Heart right ventricle (tissue), 16 donors: ENCODE results near the gene FGD3. TPM values are rescaled to one million over a fixed set of nuclear protein-coding genes. Genes with fewer than 3 reads are reported as not detected.
"Not testable (repeated sequence)": the region's sequence is repeated elsewhere in the genome, so short reads cannot be mapped to it uniquely, and the experiment has no call there.

ENCODE experiments used
- ATAC-seq, 8 donors: fragments of 200-7000 bp; cut with Tn5 transposase; one replicate each; pipeline ENCODE4 v1.9.1; 2020; ENCODE audit warnings: mild to moderate bottlenecking in 8 of 8, moderate library complexity in 8 of 8, moderate number of reproducible peaks in 1 of 8
- DNase-seq, 2 donors: peaks; one replicate each; pipeline ENCODE4 v3.0.0-alpha.2; 2020
- H3K27ac ChIP-seq, 10 donors: fragments of 200-600 bp; sonication (generic) in 2 of 10; one replicate each; pipeline versions ENCODE4 v1.5.0 to v1.8.0; 2020 to 2022; ENCODE audit warnings: mild to moderate bottlenecking in 3 of 10
- H3K27me3 ChIP-seq, 7 donors: fragments of 200-600 bp; one replicate each; pipeline ENCODE4 v1.8.0; 2021 to 2022; ENCODE audit warnings: mild to moderate bottlenecking in 2 of 7
- H3K36me3 ChIP-seq, 9 donors: fragments of 200-600 bp; sonication (generic) in 1 of 9; one replicate each; pipeline versions ENCODE4 v1.5.0 to v1.8.0; 2020 to 2022; ENCODE audit warnings: mild to moderate bottlenecking in 2 of 9
- H3K4me1 ChIP-seq, 9 donors: fragments of 200-600 bp; sonication (generic) in 1 of 9; one replicate each; pipeline versions ENCODE4 v1.5.0 to v1.8.0; 2020 to 2022; ENCODE audit warnings: mild to moderate bottlenecking in 4 of 9
- H3K4me3 ChIP-seq, 10 donors: fragments of 200-600 bp; sonication (generic) in 2 of 10; one replicate each; pipeline versions ENCODE4 v1.5.0 to v1.8.0; 2020 to 2022; ENCODE audit warnings: mild to moderate bottlenecking in 7 of 10, moderate library complexity in 2 of 10
- H3K9me3 ChIP-seq, 11 donors: fragments of 200-600 bp in 10 of 11; sonication (generic) in 2 of 11; one replicate each; pipeline versions ENCODE4 v1.5.0 to v1.8.0; 2013 to 2022; ENCODE audit warnings: mild to moderate bottlenecking in 2 of 11, control low read depth in 1 of 11, moderate library complexity in 1 of 11
- CTCF ChIP-seq, 9 donors: fragments of 200-600 bp; sonication (generic) in 2 of 9; IDR thresholded peaks; one replicate each; pipeline versions ENCODE4 v1.5.0 to v1.8.0; 2021 to 2022; ENCODE audit warnings: antibody characterized with exemption in 9 of 9, mild to moderate bottlenecking in 5 of 9, moderate library complexity in 1 of 9
- WGBS, 2 donors: extraction: QIAGEN DNeasy Blood & Tissue Kit; methylation state at CpG; one replicate each; pipeline ENCODE4 v1.1.7; 2013; ENCODE audit warnings: inconsistent platforms in 1 of 2; 5-methylcytosine and 5-hydroxymethylcytosine counted together
- intact Hi-C, 10 donors: fragments of 100-400 bp; cut with DNase I; formaldehyde crosslinking; loops; one replicate each; pipeline versions ENCODE4 v1.11.1 to v1.14.2; 2022
- polyA plus RNA-seq, 2 donors: library from polyadenylated mRNA; stranded (reverse); fragments of 200-250 nt; gene quantifications; one replicate each; pipeline ENCODE4 v1.2.3, GENCODE V29; 2013
- total RNA-seq, 10 donors: library from RNA; stranded (reverse); fragmentation: NEBNext Ultra II Directional in 3 of 10; extraction: Animal tissue kit (Norgen Biotek cat#: 25700) in 3 of 10; gene quantifications; one replicate each; pipeline versions ENCODE4 v1.2.1 to v1.2.4, GENCODE V29; 2021 to 2023
- donor health status: Arrhythmogenic right ventricular cardiomyopathy.
- donor health status: ischemic (EF 13 %, LVEDD 7.1; RV severe dilation, severe dysfunction).
- donor health status: healthy with polysubstance abuse.
- donor health status: DM: no; HTN: yes; CAD: no.
- donor health status: DM: no; HTN: no; CAD: no.
- donor health status: ischemic (EF 25% LVEDD 6.9; RV normal size, moderate dysfunction).
- donor health status: ischemic (EF 25% LVEDD 5.7; RV mildly dilated, moderate dysfunction).
- donor health status: healthy.
- donor health status: DM: yes; HTN: yes; CAD: no.
- donor health status: Ischemic cardiomyopathy.
- donor health status: ischemic (EF 35%, LVEDD 5.7; RV mildly dilated, moderate dysfunction).
- donor health status: nonischemic (EF 11% LVEDD 7.7; RV severe dilation, severe dysfunction).
- donor health status: DM: yes; HTN: yes; CAD: no.
- donor health status: PGD.
- donor health status: ischemic (EF 29% LVEDD 5.4; RV normal size, mild dysfunction).
- donor health status: nonischemic (EF 23%, LVEDD 6.1; RV moderate dilation, normal function).

FGD3 gene
- total and polyA plus RNA-seq, 12 donors = 0.40 to 8.5 (median 2.2) TPM

DNA sequence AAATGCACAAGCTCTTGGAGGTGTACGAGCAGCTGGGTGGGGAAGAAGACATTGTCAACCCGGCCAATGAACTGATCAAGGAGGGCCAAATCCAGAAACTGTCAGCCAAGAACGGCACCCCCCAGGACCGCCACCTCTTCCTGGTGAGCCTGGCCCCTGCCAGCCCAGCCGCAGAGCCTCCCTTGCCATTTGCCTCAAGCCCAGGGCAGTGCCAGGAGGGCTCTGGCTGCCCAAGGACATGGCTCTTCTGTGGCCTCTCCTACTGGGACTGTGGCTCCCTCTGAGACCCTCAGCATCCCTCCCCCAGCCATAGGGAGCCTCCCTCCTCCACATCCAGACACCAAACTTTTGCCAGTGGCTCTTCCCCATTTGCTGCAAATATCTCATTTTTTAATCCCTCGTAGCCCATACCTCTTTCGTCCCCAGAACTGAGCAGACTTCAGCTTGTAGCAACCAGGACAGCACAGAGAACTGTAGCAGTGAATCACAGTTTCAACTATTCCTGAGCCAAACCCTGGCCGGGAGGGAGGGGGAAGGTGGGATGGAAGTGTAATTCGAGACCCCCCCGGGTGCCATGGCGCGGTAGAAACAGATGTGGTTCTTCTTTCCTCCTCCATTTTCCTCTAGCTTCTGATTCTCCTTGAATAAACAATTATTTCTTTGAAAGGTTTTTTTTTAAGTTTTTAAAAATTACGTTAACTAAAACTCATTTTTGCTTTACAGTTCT is 66.7 kb downstream of the FGD3 start:
- Histone ChIP-seq H3K9me3 (no peaks in the 10 kb centered on the region), H3K4me3 (no peak overlapping the region), H3K27me3 (peaks cover 0 to 3% (median 0%) of the 10 kb centered on the region in 7 donors), H3K27ac (no peak overlapping the region), H3K36me3 (peaks cover 0 to 93% (median 0%) of the 10 kb centered on the region in 9 donors), H3K4me1 (no peaks in the 10 kb centered on the region)
- 74% methylated on average over 13 of the region's 13 CpGs for WGBS, 2 donors
- no peak for TF ChIP-seq CTCF (IDR thresholded peaks at IDR 0.05)
- DNase-seq (no peak), ATAC-seq (no peak)
- intact Hi-C loops = no loop called here

GRCh38 chr9:93015190-93015589 is 67.9 kb downstream of the FGD3 start:
- intact Hi-C loops, H3K4me1 ChIP-seq, ATAC-seq, DNase-seq, H3K4me3 ChIP-seq, H3K27ac ChIP-seq, H3K9me3 ChIP-seq, H3K27me3 ChIP-seq: not testable (repeated sequence)
- H3K36me3 ChIP-seq = peaks cover 0 to 93% (median 0%) of the 10 kb centered on the region in 9 donors
- WGBS, 2 donors = 88% methylated on average over 10 of the region's 10 CpGs

GRCh38 chr9:93017621-93018020 is 70.3 kb downstream of the FGD3 start:
- Histone ChIP-seq H3K27me3 (peaks cover 0 to 3% (median 0%) of the 10 kb centered on the region in 7 donors), H3K27ac (no peak overlapping the region), H3K36me3 (peaks cover 0 to 98% (median 0%) of the 10 kb centered on the region in 9 donors), H3K4me1 (no peaks in the 10 kb centered on the region), H3K4me3 (no peak overlapping the region), H3K9me3 (no peaks in the 10 kb centered on the region)
- intact Hi-C loops = no loop called here
- WGBS, 2 donors = 94 to 95% methylated on average over 9 of the region's 9 CpGs
- no peak for DNase-seq
- no peak for TF ChIP-seq CTCF (IDR thresholded peaks at IDR 0.05)
- no peak for ATAC-seq

- 92 to 96% methylated on average over 11 of the region's 11 CpGs for WGBS, 2 donors
- intact Hi-C loops = no loop called here
- no peak overlapping the region for H3K4me3 ChIP-seq
- H3K9me3 ChIP-seq = no peaks in the 10 kb centered on the region
- no peak overlapping the region for H3K27ac ChIP-seq
- DNase-seq (no peak), ATAC-seq (no peak)
- H3K36me3 ChIP-seq = peaks cover 0 to 92% (median 0%) of the 10 kb centered on the region in 9 donors
- peaks cover 0 to 13% (median 0%) of the 10 kb centered on the region in 9 donors for H3K4me1 ChIP-seq
- peaks cover 0 to 3% (median 0%) of the 10 kb centered on the region in 7 donors for H3K27me3 ChIP-seq
- no peak for TF ChIP-seq CTCF (IDR thresholded peaks at IDR 0.05)
Observed at GRCh38 chr9:93020151-93020550, 72.8 kb downstream of the FGD3 start.
